SW 1271 (cell line): ENCODE data around the gene DNAJB4.

Source experiments
- DNase-seq, 2 experiments: peaks; one replicate each; lab custom pipeline; 2025; lab: John Stamatoyannopoulos, UW

Gene DNAJB4

GRCh38 chr1:78038071-78038470, 33.3 kb downstream of the DNAJB4 start:
- DNase-seq, result no peak

GRCh38 chr1:78038491-78038939, 33.8 kb downstream of the DNAJB4 start:
- DNase-seq, result no peak

- no peak for DNase-seq
Measured at GRCh38 chr1:78040484-78041089, 35.8 kb downstream of the DNAJB4 start.

DNA sequence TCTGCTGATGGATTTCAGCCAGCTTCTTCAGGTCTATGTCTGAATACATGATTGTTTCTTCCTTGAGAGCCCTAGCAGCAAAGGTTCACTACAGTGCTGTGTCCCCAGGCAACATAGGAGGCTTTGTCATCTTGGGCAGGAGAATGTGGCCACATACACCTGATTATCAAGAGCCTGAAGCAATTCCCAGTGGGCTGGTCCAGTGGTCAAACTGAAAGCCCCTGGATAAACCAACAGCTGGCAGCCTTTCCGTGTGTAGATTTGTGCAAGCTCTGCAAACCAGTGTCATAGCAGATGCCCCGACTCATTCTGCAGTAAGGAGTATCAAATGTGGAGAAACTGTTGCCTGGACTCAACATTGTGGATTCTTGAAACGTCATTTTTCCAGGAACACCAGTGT, 38.7 kb downstream of the DNAJB4 start:
- DNase-seq, result no peak

DNA sequence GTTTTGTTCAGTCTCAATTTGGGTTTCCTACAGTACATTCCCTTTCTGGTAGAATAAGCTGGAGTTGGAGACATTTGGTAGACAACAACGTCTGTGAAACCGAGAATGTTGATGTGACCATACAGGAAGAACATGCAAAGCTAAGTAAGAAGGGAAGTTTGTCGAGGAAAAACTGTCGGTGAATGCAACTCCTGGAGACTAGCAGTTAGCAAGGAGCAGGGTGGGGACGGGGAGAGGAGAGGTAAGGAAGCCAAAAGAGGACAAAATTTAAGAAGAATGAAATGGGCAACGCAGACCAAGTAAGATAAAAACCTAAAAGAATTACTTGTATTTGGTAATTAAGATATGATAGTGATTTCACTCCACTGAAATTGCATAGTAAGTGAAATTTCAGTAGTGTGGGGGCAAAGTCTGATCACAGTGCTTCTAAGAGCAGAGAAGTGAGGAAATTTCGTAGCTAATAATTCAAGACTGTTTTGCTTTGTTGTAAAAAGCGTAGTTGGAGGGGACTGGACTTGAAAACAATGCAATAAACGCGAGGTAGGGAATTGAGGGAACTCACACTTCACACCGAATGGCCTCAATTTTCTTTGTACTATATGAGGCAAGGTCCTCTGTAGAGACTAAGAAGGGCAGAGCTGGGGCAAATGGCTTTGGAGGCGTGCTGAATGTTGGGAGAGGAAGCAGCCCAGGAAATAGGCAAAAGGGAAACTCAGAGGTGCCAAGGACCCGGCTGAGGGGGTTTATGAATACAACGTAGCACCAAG, 40.2 kb downstream of the DNAJB4 start:
- no peak for DNase-seq

DNA sequence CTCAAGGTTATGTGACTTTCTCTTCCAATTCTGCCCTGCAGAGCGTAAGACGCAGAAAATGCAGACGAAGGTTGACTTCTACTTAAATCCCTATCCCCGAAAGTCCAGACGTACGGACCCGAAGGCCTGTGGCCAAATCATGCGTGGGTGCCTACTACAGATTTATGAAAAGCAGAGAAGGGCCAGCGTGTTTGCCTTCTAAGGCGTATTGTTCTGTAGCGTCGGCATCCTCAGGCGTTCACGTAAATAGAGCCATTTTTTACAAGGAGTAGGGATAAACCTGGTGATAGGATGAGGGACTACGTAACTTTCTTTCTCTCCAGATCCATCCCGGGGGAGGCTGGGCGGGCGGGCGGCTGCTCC, 40.8 kb downstream of the DNAJB4 start:
- DNase-seq, result no peak

GRCh38 chr1:78045926-78046778, 41.4 kb downstream of the DNAJB4 start, which contains the start of gene GIPC2:
Gene GIPC2, plus strand, starts transcription at chr1:78045966. Its CDS starts 129 bp downstream, at chr1:78046095.
- DNase-seq, result no peak

GRCh38 chr1:78047106-78047505, 42.4 kb downstream of the DNAJB4 start:
- DNase-seq, result no peak

DNA sequence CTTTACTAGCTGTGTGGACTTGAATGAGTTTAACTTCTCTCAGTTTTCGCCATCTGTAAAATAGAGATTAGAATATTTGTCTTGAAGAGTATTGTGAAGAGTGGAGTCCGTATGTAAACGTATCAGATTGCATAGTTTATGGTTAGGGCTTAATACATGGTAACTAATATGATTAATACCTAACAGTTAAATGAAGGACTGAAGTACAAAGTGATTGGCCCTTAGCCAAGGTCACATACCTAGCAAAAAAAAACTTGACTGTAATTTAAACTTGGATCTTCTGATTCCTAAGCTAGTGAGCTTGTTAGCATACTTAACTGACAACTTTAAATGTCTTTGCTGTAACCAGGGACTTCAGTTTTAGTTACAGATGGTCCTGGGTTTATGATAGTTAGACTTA, 42.9 kb downstream of the DNAJB4 start:
- no peak for DNase-seq

DNA sequence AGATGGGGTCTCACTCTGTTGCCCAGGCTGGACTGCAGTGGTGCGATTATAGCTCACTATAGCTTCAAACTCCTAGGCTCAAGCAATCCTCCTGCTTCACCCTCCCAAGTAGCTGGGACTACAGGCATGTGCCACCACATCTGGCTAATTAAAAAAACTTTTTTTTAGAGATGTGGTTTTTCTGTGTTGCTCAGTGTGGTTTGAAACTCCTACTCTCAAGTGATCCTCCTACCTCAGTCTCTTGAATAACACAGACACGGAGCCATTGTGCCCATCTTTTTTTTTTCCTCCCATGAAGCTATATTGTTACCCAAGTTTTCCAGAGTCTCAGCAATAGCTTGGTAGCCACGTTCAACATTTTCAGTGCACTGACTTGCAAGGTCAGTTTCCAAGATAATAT, 43.7 kb downstream of the DNAJB4 start:
- no peak for DNase-seq

GRCh38 chr1:78049396-78049795, 44.7 kb downstream of the DNAJB4 start:
- DNase-seq, result no peak

- DNase-seq, result no peak
Measured at GRCh38 chr1:78051005-78051404, 46.3 kb downstream of the DNAJB4 start.

DNA sequence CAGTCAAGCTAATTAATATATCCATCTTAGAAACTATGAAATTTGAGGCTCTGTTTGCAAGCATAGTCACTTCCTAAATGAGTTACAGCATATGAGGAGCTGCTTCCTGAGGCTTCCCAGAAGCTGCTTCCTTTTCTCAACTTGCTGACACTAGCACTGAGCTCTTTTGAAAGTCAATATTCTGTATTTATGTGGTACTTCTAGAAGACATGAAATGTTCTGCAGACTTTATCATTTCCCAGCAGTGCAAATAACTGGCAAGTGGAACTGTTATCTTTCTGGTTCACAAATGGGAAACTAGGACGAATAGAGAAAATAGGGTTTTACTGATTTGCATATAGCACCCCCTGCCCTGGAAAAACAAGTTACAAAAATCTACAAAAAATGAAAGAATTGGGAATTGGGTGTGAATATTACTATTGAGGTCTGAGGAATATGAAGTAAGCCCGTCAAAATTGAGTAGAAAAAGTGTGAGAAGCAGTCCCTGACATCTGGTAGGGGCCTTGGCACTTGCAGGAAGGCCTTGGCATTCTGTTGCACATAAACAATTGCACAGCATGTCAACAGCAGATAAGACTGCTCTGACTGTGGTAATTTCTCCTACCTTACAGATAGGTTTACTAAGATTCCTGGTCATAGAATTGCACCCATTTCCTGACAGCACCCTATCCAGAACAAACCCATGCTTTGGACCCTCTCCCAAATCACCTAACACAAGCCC, 48.1 kb downstream of the DNAJB4 start:
- DNase-seq, result no peak

GRCh38 chr1:78053498-78053897, 48.8 kb downstream of the DNAJB4 start:
- no peak for DNase-seq

- no peak for DNase-seq
Measured at GRCh38 chr1:78054559-78054958, 49.8 kb downstream of the DNAJB4 start.

DNA sequence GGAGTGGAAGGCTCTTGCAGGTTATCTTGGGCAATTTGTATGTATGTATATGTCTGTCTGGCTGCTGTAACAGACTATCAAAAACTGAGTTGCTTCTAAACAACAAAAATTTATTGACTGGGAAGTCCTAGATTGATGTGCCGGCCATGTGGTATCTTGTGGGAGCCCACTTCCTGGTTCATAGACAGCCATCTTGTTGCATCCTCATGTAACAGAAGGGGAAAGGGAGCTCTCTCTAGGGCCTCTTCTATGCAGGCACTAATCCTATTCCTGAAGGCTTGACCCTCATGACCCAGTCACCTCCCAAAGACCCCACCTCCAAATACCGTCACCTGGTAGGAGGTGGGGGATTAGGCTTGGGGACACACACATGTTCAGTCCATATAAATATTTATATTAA, 50.2 kb downstream of the DNAJB4 start:
- no peak for DNase-seq

GRCh38 chr1:78055565-78056132, 50.9 kb downstream of the DNAJB4 start:
- DNase-seq, result no peak

DNA sequence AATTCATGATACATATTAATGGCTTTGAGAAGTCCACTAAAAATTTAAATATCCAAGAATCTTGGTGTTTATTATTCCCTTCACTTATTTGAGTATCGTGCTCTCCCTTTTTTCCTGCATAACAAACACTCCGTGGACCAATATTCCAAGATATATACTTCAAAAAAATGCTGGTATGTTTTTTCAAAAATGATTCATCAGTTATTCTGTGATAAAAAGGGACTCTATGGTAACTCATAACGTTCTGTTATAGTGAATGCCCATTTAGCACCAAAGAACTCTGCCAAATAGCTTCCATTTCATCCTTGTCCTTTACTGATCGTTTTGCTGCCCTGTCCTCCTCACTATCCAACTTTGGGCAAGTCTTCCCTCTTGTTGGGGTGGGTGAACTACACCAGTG, 53.9 kb downstream of the DNAJB4 start:
- no peak for DNase-seq

DNA sequence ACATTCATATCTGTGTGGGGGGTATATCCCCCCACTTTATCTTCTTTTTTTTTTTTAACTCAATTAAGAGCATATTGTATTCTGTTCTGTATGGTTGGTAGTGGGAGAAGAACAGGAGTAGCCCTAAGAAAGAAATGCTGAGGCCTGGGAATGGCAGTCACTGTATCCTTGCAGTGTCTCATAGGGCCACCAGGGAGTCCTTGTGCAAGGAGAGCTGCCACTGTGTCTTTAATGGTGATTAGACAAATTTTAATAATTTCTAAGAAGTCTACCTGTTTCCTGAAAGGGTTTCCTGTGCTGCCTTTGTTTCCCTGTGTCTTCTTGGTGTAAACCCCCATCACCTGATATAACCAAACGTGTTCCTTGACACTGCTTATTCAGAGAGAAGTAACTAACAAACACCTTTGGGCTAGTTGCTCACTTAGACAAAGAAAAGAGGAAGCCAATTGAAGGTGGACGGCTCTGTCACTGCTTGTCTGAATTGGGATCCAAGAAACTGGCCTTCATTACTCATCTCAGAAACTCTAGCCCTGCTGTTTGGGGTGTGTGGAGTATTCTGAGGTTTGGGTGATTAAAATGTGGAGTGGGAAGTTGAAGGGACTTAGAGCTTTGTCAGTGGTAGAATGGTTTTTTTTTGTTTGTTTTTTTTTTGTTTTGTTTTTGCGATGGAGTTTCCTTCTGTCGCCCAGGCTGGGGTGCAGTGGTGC, 56.3 kb downstream of the DNAJB4 start:
- DNase-seq, result no peak

DNA sequence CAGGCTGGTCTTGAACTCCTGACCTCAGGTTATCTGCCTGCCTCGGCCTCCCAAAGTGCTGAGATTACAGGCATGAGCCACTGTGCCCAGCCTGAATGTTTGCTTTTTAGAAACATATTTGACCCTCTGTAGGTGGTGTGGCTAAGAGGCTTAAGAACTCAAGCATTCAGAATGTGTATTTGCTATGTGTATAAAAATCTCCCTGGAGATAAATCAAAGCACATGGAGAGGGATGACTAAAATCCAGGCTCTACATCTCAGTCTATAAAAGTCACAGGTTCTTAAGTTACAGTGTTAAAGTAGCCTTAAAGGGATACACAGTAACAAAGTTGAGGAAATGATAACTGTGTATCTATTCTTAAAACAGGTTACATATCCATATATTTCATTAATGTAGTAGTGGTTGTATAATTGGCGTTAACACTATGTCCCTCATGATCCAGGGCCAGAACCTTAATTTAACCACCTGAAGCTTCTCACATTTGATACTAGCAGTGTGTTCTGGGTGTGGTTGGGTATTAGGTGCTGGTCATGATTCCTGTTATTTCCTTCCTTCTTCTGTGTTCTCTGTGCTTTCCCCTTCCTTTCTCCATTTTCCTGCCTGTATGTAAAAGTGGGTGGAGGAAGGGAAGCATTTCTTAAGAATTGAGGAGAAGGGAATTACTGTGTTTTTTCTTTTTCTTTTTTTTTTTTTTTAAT, 57.2 kb downstream of the DNAJB4 start:
- no peak for DNase-seq
